ENCODE results near the gene KANK4.

The KANK4 gene

GRCh38 chr1:62336638-62336994, 17.4 kb upstream of the KANK4 start:
- TF ChIP-seq CSRNP3 (CRISPR knock-in tag; IDR thresholded peaks at IDR 0.05): no peak
- TF ChIP-seq ZNF565 (CRISPR knock-in tag; conservative IDR thresholded peaks at IDR 0.05; ENCODE audit: low read depth): no peak
- TF ChIP-seq TCF4 (CRISPR knock-in tag; IDR thresholded peaks at IDR 0.05; ENCODE audit: borderline replicate concordance): no peak
- TF ChIP-seq TSHZ2 (CRISPR knock-in tag; IDR thresholded peaks at IDR 0.05): no peak
- no peak for TF ChIP-seq CSDC2 (CRISPR knock-in tag; IDR thresholded peaks at IDR 0.05)
- no peak for TF ChIP-seq BACH2 (CRISPR knock-in tag; IDR thresholded peaks at IDR 0.05; ENCODE audit: borderline replicate concordance)
- TF ChIP-seq OSR1 (CRISPR knock-in tag; IDR thresholded peaks at IDR 0.05): no peak
- ATAC-seq: no peak

GRCh38 chr1:62335656-62336055, 16.4 kb upstream of the KANK4 start:
- no peak for ATAC-seq

GRCh38 chr1:62334434-62334985, 15.3 kb upstream of the KANK4 start:
- no peak for ATAC-seq
- no peak for TF ChIP-seq ZC3H10 (CRISPR knock-in tag; IDR thresholded peaks at IDR 0.05)
- no peak for TF ChIP-seq POU6F1 (CRISPR knock-in tag; IDR thresholded peaks at IDR 0.05; ENCODE audit: borderline replicate concordance, low read depth)
- no peak for TF ChIP-seq CSRNP3 (CRISPR knock-in tag; IDR thresholded peaks at IDR 0.05)
- no peak for TF ChIP-seq ZNF70 (CRISPR knock-in tag; IDR thresholded peaks at IDR 0.05)
- TF ChIP-seq ARNTL (CRISPR knock-in tag; IDR thresholded peaks at IDR 0.05; ENCODE audit: borderline replicate concordance, low read depth): no peak
- no peak for TF ChIP-seq SNAI2 (CRISPR knock-in tag; IDR thresholded peaks at IDR 0.05)
- no peak for TF ChIP-seq ESRRG (CRISPR knock-in tag; IDR thresholded peaks at IDR 0.05)
- no peak for TF ChIP-seq ZNF8 (CRISPR knock-in tag; IDR thresholded peaks at IDR 0.05)
- no peak for TF ChIP-seq RARB (CRISPR knock-in tag; IDR thresholded peaks at IDR 0.05)
- no peak for TF ChIP-seq TCF4 (CRISPR knock-in tag; IDR thresholded peaks at IDR 0.05; ENCODE audit: borderline replicate concordance)
- no peak for TF ChIP-seq CSDC2 (CRISPR knock-in tag; IDR thresholded peaks at IDR 0.05)
- no peak for TF ChIP-seq OSR1 (CRISPR knock-in tag; IDR thresholded peaks at IDR 0.05)
- TF ChIP-seq ZFP30 (CRISPR knock-in tag; IDR thresholded peaks at IDR 0.05): no peak
- TF ChIP-seq ISL1 (CRISPR knock-in tag; IDR thresholded peaks at IDR 0.05): no peak
- TF ChIP-seq TOX (CRISPR knock-in tag; IDR thresholded peaks at IDR 0.05; ENCODE audit: borderline replicate concordance): no peak
- TF ChIP-seq GLIS3 (CRISPR knock-in tag; IDR thresholded peaks at IDR 0.05): no peak
- no peak for TF ChIP-seq TSHZ2 (CRISPR knock-in tag; IDR thresholded peaks at IDR 0.05)
- TF ChIP-seq ZFP3 (CRISPR knock-in tag; IDR thresholded peaks at IDR 0.05): no peak

More at GRCh38 chr1:62335656-62336055, 16.4 kb upstream of the KANK4 start:
- TF ChIP-seq RARB (CRISPR knock-in tag; IDR thresholded peaks at IDR 0.05) (no peak), TSHZ2 (CRISPR knock-in tag; IDR thresholded peaks at IDR 0.05) (no peak), ISL1 (CRISPR knock-in tag; IDR thresholded peaks at IDR 0.05) (no peak), ARNTL (CRISPR knock-in tag; IDR thresholded peaks at IDR 0.05; ENCODE audit: borderline replicate concordance, low read depth) (no peak), TCF4 (CRISPR knock-in tag; IDR thresholded peaks at IDR 0.05; ENCODE audit: borderline replicate concordance) (no peak), ZNF565 (CRISPR knock-in tag; conservative IDR thresholded peaks at IDR 0.05; ENCODE audit: low read depth) (no peak)
